GM21576 (cell line): ENCODE measurements around the gene GAK.
"Not testable (repeated sequence)": the region's sequence is repeated elsewhere in the genome, so short reads cannot be mapped to it uniquely, and the experiment has no call there.

Experiments used
- ATAC-seq: cut with Tn5 transposase; IDR thresholded peaks from one replicate; pipeline ENCODE4 v1.9.1; 2021; ENCODE audit warnings: mild to moderate bottlenecking, moderate library complexity; ENCODE audit not compliant: unreplicated experiment

Gene GAK

DNA sequence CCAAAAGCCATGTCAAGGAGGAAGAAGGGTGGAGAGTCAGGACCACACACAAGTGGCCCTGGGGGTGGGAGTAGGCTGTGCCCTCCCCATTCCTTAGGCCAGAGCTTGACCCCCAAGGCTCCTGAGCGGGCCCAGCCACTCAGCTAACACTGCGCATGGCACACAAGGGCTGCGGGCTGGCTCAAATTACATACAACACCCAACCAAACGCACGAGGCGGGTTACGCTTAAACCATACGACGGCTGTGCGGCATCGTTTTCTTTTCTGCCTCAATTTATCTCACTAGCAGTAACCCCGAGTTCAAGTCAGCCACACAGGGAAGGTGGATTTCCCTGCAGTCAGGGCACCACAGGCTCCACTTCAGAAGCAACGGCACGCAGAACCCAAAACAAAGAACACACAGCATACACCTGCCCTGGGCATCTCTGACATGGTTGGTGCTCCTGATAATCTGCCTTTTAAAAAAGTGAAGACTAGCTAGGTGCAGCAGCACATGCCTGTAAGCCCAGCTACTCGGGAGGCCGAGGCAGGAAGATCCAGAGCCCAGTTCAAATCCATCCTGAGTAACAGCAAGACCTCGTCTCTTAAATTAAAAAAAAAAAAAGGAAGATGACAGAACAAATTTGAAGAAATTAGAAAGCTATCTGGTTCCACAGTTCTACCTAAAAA lies 2.9 kb downstream of the GAK start:
- no peak for ATAC-seq

DNA sequence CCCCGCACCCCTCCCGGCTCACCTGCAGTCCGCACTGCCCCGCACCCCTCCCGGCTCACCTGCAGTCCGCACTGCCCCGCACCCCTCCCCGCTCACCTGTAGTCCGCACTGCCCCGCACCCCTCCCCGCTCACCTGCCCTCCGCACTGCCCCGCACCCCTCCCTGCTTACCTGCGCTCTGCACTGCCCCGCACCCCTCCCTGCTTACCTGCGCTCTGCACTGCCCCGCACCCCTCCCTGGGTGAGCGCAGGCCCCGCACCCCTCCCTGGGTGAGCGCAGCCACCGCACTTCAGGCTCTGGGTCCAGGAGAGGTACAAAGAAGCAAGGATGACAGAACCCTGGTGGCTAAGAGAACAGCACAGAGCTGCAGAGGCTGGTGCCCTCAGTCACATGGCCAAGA lies 4.5 kb downstream of the GAK start:
- ATAC-seq: not testable (repeated sequence)

DNA sequence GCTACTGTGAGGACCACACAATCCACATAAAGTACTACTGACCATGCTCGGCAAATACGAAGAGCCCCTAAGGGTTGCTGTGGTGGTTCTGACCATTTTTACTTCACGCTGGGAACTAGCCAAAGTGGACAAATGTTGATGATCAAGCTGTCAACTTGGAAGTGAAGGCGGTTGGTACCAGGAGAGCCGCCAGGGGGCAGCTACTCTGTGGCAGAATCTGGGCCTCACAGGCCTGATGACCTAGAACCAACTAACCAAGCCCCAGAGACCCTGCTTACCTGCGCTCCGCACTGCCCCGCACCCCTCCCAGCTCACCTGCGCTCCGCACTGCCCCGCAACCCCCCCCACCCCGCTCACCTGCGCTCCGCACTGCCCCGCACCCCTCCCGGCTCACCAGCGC lies 5.6 kb downstream of the GAK start:
- no peak for ATAC-seq

DNA sequence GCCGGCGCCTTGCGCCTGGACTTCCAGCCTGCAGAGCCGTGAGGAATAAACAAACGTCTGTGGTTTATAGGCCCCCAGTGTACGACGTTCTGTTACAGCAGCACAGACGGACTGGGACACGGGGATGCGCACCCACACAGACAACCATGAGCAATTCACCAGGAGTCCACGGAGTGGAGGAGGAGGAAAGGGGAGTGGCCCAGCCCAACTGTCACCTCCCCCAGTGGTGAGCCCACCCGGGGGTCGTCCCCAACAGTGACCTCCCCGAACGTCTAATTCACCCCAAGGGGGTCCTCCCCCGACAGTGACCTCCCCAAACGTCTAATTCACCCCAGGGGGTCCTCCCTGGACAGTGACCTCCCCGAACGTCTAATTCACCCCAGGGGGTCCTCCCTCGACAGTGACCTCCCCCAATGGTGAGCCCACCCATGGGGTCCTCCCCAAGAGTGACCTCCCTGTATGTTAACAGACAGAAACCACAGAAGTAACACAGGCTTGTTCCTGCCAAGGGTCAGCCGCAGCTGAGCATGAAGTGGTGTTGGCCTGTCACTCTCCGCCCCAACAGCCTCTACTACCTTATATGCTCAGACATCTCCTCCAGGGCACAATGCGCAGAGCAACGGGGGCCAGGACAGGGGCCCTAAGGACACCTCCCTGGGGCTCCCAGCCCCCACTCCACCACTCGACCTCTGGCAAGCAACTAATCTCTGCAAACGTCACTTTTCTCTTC lies 6.2 kb downstream of the GAK start:
- ATAC-seq: no peak

DNA sequence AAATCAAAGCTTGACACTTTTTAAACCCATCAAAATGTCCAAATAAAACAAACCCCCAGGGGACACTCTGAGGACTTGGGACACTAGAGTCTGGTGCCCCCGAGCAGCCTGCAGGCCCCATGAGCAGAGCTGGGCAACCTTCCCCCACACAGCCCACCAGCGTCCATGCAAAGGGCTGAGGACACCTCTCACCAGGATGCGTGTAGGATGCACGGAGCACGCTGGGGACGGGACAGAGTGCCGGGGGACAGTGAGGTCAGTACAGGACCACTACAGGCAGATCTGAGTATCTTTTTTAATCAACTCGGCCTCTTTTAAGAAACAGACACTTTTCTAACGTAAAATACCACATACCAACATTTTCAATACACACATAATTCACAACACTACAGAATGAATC lies 6.9 kb downstream of the GAK start:
- no peak for ATAC-seq

DNA sequence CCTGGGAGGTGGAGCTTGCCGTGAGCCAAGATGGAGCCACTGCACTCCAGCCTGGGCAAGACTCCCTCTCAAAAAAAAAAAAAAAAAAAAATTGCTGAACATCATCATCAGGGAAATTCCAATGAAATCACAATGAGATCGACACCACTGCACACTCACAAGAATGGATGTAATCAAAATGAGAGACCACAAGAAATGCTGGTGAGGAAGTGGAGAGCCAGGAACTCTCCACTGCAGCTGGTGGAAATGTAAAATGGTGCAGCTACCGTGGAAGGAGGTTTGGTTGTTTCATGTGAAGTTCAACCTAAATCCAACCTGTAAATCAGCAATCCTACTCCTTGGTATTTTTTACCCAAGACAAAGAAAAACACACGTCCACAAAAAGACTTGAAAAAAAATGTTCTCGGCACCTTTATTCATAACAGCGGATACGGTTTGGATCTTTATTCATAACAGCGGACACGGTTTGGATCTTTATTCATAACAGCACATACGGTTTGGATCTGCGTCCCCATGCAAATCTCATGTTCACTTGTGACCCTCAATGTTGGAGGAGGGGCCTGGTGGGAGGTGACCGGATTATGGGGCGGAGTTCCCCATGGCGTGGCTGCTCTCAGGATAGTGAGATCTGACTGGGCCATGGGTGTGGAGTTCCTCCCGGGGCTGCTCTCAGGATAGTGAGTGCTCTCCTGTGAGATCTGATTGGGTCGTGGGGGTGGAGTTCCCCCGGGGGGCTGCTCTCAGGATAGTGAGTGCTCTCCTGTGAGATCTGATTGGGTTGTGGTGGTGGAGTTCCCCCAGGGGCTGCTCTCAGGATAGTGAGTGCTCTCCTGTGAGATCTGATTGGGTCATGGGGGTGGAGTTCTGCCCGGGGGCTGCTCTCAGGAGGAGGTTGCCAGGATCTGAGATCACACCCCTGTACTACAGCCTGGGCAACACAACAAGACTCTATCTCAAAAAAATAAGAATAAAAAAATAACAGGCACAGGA lies 7.7 kb downstream of the GAK start:
- ATAC-seq: peak; percentile 54

DNA sequence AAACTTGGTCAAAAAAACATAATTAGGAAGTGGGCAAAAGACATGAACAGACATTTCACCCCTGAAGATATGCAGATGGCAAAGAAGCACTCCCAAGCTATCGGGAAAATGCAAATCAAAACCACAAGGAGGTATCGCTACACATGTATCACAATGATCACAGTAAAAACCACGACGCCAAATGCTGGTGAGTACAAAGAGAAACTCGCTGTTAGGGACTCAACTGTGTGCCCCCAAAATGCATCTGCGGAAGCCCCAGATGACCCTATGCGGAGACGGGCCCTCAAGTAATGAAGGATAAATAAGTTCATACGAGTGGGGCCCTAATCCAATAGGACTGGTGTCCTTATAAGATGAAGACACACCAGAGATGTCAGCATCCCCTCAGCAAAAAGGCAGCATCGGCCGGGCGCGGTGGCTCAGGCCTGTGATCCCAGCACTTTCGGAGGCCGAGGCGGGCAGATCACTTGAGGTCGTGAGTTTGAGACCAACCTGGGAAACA lies 10.2 kb downstream of the GAK start:
- peak; percentile 57 for ATAC-seq

DNA sequence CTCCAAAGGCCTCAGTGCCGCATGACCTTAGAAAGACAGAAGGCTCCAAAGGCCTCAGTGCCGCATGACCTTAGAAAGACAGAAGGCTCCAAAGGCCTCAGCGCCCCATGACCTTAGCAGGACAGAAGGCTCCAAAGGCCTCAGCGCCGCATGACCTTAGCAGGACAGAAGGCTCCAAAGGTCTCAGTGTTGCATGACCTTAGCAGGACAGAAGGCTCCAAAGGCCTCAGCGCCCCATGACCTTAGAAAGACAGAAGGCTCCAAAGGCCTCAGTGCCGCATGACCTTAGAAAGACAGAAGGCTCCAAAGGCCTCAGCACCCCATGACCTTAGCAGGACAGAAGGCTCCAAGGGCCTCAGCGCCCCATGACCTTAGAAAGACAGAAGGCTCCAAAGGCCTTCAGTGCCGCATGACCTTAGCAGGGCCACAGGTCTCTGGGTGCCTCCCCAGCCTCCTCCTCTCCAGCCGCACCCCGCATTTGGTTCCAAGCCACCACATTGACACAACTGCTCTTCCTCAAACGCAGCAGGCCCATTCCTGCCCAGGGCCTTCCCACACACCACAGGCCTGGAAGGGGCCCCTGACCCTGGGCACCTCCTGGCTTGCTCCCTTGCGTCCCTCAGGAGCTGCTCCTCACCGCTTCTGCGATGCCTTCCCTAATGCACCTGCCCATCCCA lies 13.0 kb downstream of the GAK start:
- not testable (repeated sequence) for ATAC-seq

DNA sequence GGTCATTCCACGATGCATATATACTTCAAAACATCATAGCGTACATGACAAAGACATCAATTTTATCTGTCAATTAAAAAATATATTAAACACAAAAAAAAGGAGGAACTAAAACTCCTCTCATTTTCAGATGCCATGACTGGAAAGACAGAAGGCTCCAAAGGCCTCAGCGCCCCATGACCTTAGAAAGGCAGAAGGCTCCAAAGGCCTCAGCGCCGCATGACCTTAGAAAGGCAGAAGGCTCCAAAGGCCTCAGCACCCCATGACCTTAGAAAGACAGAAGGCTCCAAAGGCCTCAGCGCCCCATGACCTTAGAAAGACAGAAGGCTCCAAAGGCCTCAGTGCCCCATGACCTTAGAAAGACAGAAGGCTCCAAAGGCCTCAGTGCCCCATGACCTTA lies 13.5 kb downstream of the GAK start:
- ATAC-seq: not testable (repeated sequence)

DNA sequence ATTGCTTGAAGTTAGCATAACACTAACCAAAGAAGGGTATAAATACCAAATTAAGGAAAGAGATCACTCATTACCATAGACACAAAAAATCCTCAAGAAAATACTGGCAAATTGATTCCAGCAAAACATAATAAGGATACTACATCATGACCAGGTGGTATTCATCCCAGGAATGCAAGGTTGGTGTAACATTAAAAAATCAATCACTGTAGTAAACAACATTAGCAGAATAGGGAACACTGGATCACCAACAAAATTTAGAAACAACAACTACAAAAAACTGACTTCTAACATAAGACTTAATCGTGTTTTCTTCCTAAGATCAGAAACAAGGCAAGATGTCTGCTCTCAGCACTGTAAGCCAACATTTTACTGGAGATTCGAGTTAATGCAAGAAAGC lies 14.1 kb downstream of the GAK start:
- no peak for ATAC-seq

DNA sequence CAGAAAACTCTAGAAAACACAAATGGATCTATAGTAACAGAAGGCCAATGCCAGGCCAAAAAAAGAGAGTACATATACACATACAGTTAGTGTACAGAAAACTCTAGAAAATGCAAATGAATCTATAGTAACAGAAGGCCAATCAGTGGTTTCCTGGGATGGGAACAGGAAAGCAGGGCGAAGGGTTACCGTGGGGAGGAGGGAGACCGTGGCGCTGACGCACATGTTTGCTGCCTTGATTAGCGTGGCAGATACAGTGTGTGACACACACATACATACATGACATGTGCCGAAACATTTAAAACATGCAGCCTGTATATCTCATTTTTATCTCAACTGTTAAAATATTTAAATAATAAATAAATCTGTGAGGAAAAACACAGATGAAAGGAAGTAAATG lies 14.7 kb downstream of the GAK start:
- no peak for ATAC-seq

DNA sequence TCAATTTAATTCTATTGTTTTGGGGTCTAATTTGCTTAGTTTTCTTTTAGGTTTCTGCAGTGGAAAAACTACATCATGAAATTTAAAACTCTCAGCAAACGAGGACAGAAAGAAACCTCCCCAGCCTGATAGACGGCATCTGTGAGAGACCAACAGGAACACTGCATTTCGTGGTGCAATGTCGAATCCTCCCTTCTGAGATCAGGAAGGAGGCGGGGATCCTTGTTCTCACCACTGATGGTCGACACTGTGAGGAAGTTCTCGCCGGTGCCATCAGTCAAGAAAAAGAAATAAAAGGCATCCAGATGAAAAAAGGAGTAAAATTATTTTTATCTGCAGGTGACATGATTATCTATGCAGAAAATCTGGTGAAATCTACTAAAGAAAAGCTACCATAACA lies 16.5 kb downstream of the GAK start:
- no peak for ATAC-seq

DNA sequence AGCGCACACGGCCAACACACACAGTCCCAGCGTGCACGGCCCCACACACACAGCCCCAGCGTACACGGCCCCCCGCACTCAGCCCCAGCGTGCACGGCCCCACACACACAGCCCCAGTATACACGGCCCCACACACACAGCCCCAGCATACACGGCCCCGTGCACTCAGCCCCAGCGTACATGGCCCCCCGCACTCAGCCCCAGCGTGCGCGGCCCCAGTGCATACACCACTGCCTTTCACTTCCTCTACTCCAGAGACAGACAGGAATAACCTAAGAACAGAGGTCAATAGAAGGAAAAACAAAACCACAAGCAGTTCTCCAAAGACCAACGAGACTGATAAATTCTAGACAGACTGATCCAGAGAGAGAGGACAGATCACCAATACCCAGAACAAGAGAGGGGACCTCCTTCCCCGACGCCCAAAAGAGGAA lies 17.1 kb downstream of the GAK start:
- ATAC-seq: no peak

DNA sequence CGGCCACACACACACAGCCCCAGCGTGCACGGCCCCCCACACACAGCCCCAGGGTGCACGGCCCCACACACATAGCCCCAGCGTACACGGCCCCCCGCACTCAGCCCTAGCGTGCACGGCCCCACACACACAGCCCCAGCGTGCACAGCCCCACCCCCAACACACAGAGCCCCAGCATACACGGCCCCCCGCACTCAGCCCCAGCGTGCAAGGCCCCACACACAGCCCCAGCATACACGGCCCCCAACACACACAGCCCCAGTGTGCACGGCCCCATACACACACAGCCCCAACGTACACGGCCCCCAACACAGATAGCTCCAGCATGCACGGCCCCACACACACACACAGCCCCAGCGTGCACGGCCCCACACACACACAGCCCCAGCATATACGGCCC lies 17.6 kb downstream of the GAK start:
- no peak for ATAC-seq

DNA sequence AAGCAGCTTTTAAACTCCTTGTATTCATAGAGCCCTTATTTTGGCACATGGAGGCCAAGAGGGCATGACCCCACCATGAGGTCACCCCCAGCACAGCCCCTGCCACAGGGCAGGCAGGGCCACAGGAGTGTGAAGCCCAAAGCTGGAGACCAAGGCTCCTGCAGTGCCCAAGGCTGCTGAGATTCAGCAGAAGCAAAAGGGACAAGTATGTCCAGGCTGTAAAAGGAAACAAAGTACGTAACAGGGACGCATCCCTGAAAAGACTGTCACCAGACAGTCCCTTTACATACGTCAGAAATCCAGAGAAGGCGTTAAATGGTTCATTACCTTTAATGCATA lies 18.9 kb downstream of the GAK start:
- no peak for ATAC-seq

DNA sequence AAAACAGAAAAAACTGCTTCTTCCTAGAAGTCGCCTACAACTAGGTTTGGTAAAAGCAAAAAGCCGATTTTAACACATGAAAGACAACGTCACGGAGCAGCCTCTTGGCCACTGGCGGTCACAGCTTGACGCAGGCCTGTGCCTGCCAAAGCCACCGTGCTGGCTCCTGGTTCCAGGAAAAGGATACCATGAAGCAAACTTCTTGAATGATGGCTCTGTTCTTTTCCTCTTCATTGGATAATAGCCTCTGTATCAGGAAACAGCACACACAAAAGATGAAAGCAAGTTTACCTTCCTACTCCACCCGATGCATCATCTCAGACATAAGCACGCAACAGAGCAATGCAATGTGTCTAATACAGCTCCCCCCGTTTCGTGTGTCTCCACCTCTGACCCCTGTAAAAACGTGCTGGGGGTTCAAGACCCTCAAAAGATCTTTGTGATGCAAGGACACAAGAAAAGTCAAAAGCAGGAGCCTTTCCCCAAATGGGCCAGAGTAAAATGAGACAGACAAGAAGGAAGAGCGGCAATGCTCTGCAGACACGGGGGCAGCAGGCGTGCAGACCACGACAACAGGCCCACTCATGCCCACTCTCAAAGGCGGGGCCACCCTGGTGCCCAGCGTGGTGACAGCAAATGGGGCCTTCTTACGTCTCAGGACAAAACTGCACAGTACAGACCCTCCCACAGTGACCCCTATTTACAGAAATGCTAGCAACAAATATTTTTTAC lies 19.4 kb downstream of the GAK start:
- no peak for ATAC-seq

DNA sequence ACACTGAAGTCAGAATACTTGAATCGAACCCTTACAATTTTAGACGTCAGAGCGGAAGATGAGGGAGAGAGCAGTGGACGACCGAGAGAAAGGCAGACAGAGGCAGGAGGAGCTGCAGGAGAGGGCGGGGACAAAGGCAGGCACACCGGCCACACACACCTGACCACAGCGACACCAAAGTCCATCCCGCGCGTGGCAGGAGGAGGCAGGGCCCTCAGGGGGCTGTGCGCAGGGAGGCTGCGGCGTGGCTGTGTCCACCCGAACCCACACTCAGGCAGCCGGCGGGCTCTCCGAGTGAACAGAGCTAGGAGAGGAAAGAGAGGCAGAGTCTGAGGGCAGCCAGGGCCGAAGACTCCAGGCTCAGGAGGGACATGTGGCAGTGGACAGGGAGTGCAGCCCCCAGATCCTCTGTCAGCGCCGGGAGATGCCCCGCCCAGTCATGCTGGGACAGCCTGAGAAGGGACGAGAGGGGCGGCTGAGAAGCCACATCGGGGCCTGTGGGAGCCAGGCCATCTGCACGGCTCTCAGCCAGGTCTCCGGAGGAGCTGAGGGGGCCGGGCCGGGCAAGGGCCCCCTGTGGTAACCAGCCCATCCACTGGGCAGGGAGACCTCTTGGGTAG lies 20.1 kb downstream of the GAK start:
- ATAC-seq: no peak

DNA sequence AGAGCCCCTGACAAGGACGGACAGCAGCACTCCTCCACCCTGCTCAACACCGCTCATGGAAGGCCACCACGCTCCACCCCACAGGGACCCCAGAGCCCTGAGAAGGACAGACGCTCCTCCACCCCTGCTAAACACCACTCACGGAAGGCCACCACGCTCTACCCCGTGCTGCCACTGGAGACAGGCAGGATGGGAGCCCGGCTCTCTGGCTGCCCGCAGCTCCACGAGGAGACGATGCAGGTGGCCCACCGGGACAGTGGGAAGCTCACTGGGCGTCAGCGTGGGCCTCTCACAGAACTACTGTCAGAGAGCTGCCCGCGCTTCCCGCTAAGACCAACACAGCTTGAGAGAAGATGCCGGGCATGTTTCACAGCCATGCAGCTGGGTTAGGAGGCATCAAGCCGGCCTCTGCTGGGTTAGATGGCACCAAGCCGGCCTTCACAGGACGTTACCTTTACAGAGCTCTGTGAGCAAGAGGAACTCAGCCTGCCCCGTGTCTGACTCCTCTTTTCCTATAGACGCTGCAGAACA lies 20.8 kb downstream of the GAK start:
- ATAC-seq: no peak

DNA sequence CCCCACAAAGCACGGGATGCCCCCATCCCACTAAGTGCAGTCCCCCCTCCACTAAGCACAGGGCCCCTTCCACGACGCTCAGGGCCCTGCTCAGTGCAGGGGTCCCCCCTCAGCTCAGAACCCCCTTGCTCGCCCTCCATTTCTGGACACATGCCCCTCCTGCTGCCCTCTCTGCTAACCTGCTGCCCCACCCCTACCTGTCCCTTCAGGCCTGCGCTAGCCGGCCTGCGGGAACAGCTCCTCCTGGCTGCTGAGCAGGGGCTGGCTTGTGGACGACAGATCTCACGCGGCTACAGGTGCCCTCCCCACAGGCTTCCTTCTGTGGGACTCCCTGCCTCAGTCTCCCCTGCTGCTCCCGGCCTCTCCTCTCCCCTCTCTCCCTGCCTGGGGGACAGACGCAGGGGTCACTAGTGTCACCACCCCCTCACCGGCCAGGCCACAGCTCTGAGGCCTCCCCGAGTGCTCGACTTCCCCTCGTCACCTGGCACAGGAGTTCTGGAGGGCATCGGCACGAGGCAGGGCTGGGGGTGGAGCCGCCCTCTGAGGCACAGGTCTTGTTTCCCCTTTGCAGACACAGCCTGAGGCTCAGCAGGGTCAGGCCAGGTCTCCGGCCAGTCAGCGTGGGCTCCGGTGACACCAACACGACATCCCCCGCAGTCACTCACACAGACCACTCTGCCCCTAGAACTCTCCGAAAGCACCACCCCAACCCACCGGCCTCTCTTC lies 21.6 kb downstream of the GAK start:
- ATAC-seq: no peak
